Adrenal gland (tissue), 5 donors: ENCODE results near the gene PPP1R7.

Experiments used
- CTCF ChIP-seq, 6 experiments: fragments of 450-650 bp in 4 of 6; fragments of 200-600 bp in 2 of 6; sonication (generic) in 1 of 6; IDR thresholded peaks; 1 replicate in 5 of 6; 2 replicates in 1 of 6; pipeline versions ENCODE4 v1.5.1 to v1.8.0; 2016 to 2021; ENCODE audit warnings: antibody characterized with exemption in 6 of 6, mild to moderate bottlenecking in 2 of 6, moderate library complexity in 1 of 6
- POLR2A ChIP-seq, 2 donors: fragments of 450-650 bp; IDR thresholded peaks; one replicate each; pipeline ENCODE4 v1.6.1; 2017; ENCODE audit warnings: antibody characterized with exemption in 2 of 2, mild to moderate bottlenecking in 2 of 2, moderate library complexity in 1 of 2
- donor health status: DM: no; HTN: no; CAD: no.

GRCh38 chr2:241123816-241124536 is 26.3 kb upstream of the PPP1R7 start:
- TF ChIP-seq CTCF (IDR thresholded peaks at IDR 0.05) (no peak), POLR2A (IDR thresholded peaks at IDR 0.05) (no peak)
